Activated CD4-positive, alpha-beta memory T cell treated with anti-CD3 and anti-CD28 coated beads for 36 hours (primary cell): Measurements from ENCODE around the gene BCL2L13. TPM values are rescaled to one million over a fixed set of nuclear protein-coding genes. Genes with fewer than 3 reads are reported as not detected.

Experiments
- CTCF ChIA-PET: fragments of 350-600 bp; sonication (Branson Sonifier 250); formaldehyde crosslinking; loops from one replicate; lab custom pipeline; 2021; ENCODE audit warnings: antibody characterized with exemption, inconsistent platforms; lab: Charles Lee
- POLR2A ChIA-PET: fragments of 350-600 bp; sonication (Branson Sonifier 250); formaldehyde crosslinking; loops from one replicate; lab custom pipeline; 2021; ENCODE audit warnings: antibody characterized with exemption; lab: Charles Lee
- DNase-seq: peaks from one replicate; pipeline ENCODE4 v3.0.0-alpha.2; 2020
- H3K27ac Mint-ChIP-seq: one replicate; pipeline ENCODE4 v1.8.0; 2021; ENCODE audit warnings: mixed read lengths
- H3K27me3 Mint-ChIP-seq: one replicate; pipeline ENCODE4 v1.8.0; 2021; ENCODE audit warnings: mixed read lengths
- H3K36me3 Mint-ChIP-seq: one replicate; pipeline ENCODE4 v1.8.0; 2021; ENCODE audit warnings: mixed read lengths
- H3K4me1 Mint-ChIP-seq: one replicate; pipeline ENCODE4 v1.8.0; 2021; ENCODE audit warnings: low read depth, mixed read lengths
- H3K4me3 Mint-ChIP-seq: one replicate; pipeline ENCODE4 v1.8.0; 2021; ENCODE audit warnings: mild to moderate bottlenecking, mixed read lengths
- H3K9me3 Mint-ChIP-seq: one replicate; pipeline ENCODE4 v1.8.0; 2021; ENCODE audit warnings: mixed read lengths
- intact Hi-C: fragments of 100-400 bp; cut with micrococcal nuclease; formaldehyde crosslinking; loops from one replicate; pipeline ENCODE4 v1.15.1; 2023
- microRNA-seq: library from miRNA; unstranded; fragments of <30 nt; microRNA quantifications from one replicate; pipeline ENCODE4 v1.2.0, GENCODE V29; 2022; ENCODE audit warnings: borderline number of aligned reads, borderline microRNAs expressed, borderline replicate concordance
- total RNA-seq, 2 experiments: library from RNA; stranded (reverse); gene quantifications; one replicate each; pipeline ENCODE4 v1.2.3, GENCODE V29; 2021

The BCL2L13 gene
- total RNA-seq, 2 experiments from 2014 or later, result 34.5 to 36.2 TPM

GRCh38 chr22:17777005-17777716, 138.6 kb downstream of the BCL2L13 start:
- Mint-ChIP-seq H3K4me1 (peaks cover 76% of the 10 kb centered on the region), H3K36me3 (peaks cover 1% of the 10 kb centered on the region), H3K27ac (peak overlapping the region; percentile 97), H3K9me3 (no peaks in the 10 kb centered on the region), H3K27me3 (peaks cover 5% of the 10 kb centered on the region), H3K4me3 (peak overlapping the region; percentile 87)
- POLR2A ChIA-PET, result interaction anchor here (0.5 to 1.0 kb wide), 2 partner anchors 10 to 89 kb away, joined by 3 to 4 read pairs; no protein-coding TSS in a partner anchor
- intact Hi-C loops, result loop anchor here (1.0 to 10.0 kb wide), 4 partner anchors 10 to 692 kb away; partner anchors contain the start of genes IL17RA and PEX26
- peak; percentile 83 for DNase-seq
- CTCF ChIA-PET, result interaction anchor here (0.9 to 4.0 kb wide), 6 partner anchors 8 to 605 kb away, joined by 3 to 31 read pairs (median 6); partner anchors contain the start of gene PEX26

- Mint-ChIP-seq H3K27ac (peak overlapping the region; percentile 97), H3K4me3 (peak overlapping the region; percentile 87), H3K36me3 (peaks cover 1% of the 10 kb centered on the region), H3K4me1 (peaks cover 77% of the 10 kb centered on the region), H3K9me3 (no peaks in the 10 kb centered on the region), H3K27me3 (peaks cover 3% of the 10 kb centered on the region)
- intact Hi-C loops, result loop anchor here (1.0 to 10.0 kb wide), 4 partner anchors 10 to 693 kb away; partner anchors contain the start of genes IL17RA and PEX26
- DNase-seq, result no peak
- POLR2A ChIA-PET, result no interaction called here
- CTCF ChIA-PET, result interaction anchor here (0.9 to 4.0 kb wide), 4 partner anchors 10 to 299 kb away, joined by 3 to 31 read pairs (median 6); partner anchors contain the start of gene PEX26
These were observed 139.1 kb downstream of the BCL2L13 start for GRCh38 chr22:17777717-17778044.

GRCh38 chr22:17778412-17778976, 139.9 kb downstream of the BCL2L13 start:
- ChIA-PET POLR2A (interaction anchor here (2.0 to 2.2 kb wide), 2 partner anchors 11 to 139 kb away, joined by 6 to 13 read pairs; no protein-coding TSS in a partner anchor), CTCF (interaction anchor here (0.9 to 4.0 kb wide), 4 partner anchors 11 to 298 kb away, joined by 3 to 31 read pairs (median 12); partner anchors contain the start of gene PEX26)
- Mint-ChIP-seq H3K4me1 (peaks cover 72% of the 10 kb centered on the region), H3K27me3 (no peaks in the 10 kb centered on the region), H3K4me3 (peak overlapping the region; percentile 12), H3K27ac (no peak overlapping the region), H3K9me3 (no peaks in the 10 kb centered on the region), H3K36me3 (peaks cover 1% of the 10 kb centered on the region)
- no peak for DNase-seq
- intact Hi-C loops, result loop anchor here (5.0 to 10.0 kb wide), 2 partner anchors 299 to 694 kb away; partner anchors contain the start of genes IL17RA and PEX26

GRCh38 chr22:17779286-17780115, 140.9 kb downstream of the BCL2L13 start:
- POLR2A ChIA-PET, result interaction anchor here (1.4 to 2.2 kb wide), 3 partner anchors 8 to 140 kb away, joined by 3 to 13 read pairs (median 6); no protein-coding TSS in a partner anchor

GRCh38 chr22:17780116-17780740, 141.7 kb downstream of the BCL2L13 start:
- Mint-ChIP-seq H3K4me3 (no peak overlapping the region), H3K4me1 (peaks cover 67% of the 10 kb centered on the region), H3K27ac (no peak overlapping the region), H3K9me3 (no peaks in the 10 kb centered on the region), H3K27me3 (no peaks in the 10 kb centered on the region), H3K36me3 (peaks cover 1% of the 10 kb centered on the region)
- intact Hi-C loops, result no loop called here
- ChIA-PET CTCF (interaction anchor here (1.2 to 4.0 kb wide), 3 partner anchors 12 to 38 kb away, joined by 5 to 31 read pairs (median 16); no protein-coding TSS in a partner anchor), POLR2A (interaction anchor here (1.4 to 2.2 kb wide), 4 partner anchors 9 to 297 kb away, joined by 3 to 13 read pairs (median 5); partner anchors contain the start of gene PEX26)
- DNase-seq, result peak; percentile 57

More at GRCh38 chr22:17779286-17780115, 140.9 kb downstream of the BCL2L13 start:
- intact Hi-C loops, result loop anchor here (5.0 to 10.0 kb wide), 2 partner anchors 298 to 695 kb away; partner anchors contain the start of genes IL17RA and PEX26
- Mint-ChIP-seq H3K9me3 (no peaks in the 10 kb centered on the region), H3K4me1 (peaks cover 70% of the 10 kb centered on the region), H3K27me3 (no peaks in the 10 kb centered on the region), H3K27ac (no peak overlapping the region), H3K4me3 (no peak overlapping the region), H3K36me3 (peaks cover 1% of the 10 kb centered on the region)
- peak; percentile 50 for DNase-seq
- CTCF ChIA-PET, result interaction anchor here (1.2 to 4.0 kb wide), 4 partner anchors 12 to 297 kb away, joined by 5 to 31 read pairs (median 12); partner anchors contain the start of gene PEX26

Small RNAs within 50 kb of the gene (microRNA-seq; reads per million reads assigned to microRNA genes)
- not detected for gene MIR3198-1

Other genes with a start within 250 kb of the BCL2L13 start
- not detected for gene SLC25A18, start 75.3 kb upstream of the BCL2L13 start, total RNA-seq
- gene ATP6V1E1, start 10.0 kb upstream of the BCL2L13 start, total RNA-seq, result 10 to 100 TPM; 95.5 to 97.9 TPM
- 10 to 100 TPM; 22.3 to 24.7 TPM for gene BID, start 135.7 kb downstream of the BCL2L13 start, total RNA-seq